GM19328 (cell line): ENCODE results near the gene TEKT4.
"Not testable (repeated sequence)": the region's sequence is repeated elsewhere in the genome, so short reads cannot be mapped to it uniquely, and the experiment has no call there.

Experiments used
- ATAC-seq: cut with Tn5 transposase; IDR thresholded peaks from one replicate; pipeline ENCODE4 v1.9.1; 2021; ENCODE audit warnings: mild to moderate bottlenecking, moderate library complexity; ENCODE audit not compliant: unreplicated experiment

Gene TEKT4

DNA sequence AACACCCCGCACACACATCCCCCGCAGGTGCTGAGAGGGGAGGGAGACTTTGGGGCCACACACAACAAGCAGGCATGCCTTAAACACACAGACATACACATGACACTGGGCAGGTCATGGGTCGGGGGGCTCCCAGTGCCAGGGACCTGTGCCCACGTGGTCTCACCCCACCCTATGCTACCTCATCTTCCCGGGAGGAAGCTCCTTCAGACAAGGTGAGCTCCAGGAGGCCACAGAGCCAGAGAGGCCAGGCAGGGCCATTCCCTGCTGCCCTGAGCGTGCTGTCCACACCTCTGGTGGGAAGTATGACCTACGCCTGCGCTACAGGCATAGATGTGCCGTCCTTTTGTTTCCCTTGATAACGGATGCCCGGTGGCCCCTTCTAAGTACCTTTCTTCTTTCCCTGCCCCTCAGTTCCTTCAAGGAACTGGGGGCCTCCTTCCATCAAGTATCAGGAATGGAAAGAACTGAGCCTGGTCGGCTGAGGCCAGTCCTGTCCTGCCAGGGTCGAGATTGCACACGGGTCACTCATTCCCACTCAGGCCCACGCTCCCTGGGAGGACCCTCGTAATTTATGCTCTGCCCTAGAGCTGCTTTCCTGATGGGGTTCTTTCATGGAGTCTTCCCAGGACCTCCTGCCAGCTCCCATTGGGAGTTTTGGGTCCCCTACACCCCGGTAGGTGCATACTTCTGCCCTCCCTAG is 4.7 kb downstream of the TEKT4 start:
- ATAC-seq, result no peak

DNA sequence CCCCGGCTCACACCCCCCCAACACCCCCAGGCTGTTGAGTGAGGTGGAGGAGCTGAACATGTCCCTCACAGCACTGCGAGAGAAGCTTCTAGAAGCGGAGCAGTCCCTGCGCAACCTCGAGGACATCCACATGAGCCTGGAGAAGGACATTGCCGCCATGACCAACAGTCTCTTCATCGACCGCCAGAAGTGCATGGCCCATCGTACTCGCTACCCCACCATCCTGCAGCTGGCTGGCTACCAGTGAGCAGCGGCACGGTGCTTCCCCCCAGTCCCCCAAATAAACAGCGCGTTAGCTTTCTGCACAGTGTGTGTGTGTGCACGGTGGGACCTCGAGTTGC is 5.3 kb downstream of the TEKT4 start:
- no peak for ATAC-seq

- ATAC-seq, result no peak
Observed at GRCh38 chr2:94877129-94877528, 5.9 kb downstream of the TEKT4 start.

- ATAC-seq, result not testable (repeated sequence)
Observed at GRCh38 chr2:94878575-94878974, 7.3 kb downstream of the TEKT4 start.

GRCh38 chr2:94879314-94879981 is 8.2 kb downstream of the TEKT4 start:
- ATAC-seq, result no peak

DNA sequence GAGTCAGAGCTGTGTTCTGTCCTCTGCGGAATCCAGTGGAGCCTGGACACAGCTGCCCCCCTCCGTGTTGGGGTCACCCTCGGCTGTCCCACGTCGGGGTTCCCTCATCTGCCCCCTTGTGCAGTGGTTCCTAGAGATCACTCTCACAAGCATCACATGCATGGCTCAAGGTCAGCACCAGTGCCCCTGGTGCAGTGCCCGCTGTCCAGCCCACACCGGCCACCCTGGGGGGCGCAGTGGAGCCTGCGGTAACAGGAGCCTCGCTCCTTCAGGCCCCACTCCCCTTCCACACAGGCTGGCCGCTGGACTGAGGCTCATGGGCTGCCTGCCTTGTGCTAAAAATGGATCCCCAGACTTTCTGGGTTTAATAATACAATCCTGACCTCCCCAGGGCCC is 8.8 kb downstream of the TEKT4 start:
- no peak for ATAC-seq

DNA sequence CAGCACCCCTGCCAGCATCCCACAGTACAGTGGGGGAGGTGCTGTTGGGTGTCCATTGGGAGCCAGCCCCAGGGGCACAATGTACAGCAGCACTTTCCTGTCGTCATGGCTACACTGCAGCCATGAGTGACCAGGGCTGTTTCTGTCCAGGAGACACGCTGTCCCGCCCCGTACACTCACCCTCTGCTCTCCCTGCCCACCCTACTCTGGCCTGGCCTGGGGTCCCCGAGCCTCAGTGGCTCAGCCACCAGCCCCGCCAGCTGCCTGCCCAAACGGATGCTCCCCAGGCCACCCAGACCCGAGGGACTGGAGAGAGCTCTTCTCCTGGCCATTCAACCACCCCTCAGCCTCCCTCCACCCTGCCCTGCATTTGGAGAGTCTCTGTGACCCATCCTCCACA is 9.3 kb downstream of the TEKT4 start:
- ATAC-seq, result no peak

DNA sequence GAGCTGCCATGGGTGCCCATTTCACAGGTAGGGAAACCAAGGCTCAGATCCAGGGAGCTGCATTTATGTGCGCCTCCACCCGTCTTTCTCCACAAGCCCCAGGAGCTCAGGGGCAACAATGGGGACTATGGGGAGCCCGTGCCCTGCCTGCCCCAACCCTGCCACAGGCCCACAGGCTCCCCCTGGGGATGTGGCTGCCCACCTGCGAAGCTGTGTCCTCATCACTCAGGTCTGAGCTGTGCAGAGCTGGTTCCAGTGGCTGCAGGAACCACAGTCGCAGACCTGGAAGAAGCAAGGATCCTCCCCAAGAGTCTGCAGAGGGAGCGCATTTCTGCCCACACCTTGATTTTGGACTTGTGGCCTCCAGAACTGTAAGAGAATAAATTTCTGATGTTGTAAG is 9.8 kb downstream of the TEKT4 start:
- ATAC-seq, result no peak

DNA sequence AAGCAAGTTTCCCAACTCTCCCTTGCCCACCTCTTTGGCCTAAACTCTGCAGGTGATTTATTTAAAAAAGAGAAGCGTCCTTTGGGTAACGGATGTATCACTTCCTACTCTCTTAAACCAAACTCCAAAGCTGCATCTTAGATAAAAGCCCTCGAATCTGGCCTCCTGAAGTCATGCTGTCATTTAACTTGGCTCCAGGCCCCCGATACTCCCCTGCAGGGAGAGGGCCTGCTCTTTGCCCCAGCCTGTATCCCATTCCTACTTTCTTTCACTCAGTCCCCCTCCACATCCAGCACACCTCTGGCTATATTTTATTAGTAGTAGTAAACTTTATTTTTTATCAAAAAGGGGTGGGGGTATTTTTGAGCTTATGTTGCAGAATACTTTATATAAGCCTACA is 19.0 kb downstream of the TEKT4 start:
- ATAC-seq, result no peak

DNA sequence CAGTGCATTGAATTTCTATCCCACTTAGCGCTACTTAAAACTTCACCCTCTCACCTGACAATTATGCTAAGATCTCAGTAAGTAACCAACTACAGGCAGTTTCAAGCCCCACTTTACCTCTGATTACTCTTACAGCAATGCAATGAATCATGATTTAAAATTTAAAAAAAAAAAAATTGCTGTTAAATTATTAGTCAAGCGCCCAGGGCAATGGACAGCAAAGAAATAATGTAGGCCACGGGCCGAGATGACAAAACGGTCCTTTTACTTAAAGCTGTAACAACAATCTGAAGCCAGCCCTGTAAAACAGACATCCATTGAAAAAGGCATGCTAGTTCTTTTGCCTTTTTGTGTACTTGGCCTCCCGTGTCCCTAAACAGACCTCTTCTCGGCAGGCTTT is 24.0 kb downstream of the TEKT4 start:
- not testable (repeated sequence) for ATAC-seq

DNA sequence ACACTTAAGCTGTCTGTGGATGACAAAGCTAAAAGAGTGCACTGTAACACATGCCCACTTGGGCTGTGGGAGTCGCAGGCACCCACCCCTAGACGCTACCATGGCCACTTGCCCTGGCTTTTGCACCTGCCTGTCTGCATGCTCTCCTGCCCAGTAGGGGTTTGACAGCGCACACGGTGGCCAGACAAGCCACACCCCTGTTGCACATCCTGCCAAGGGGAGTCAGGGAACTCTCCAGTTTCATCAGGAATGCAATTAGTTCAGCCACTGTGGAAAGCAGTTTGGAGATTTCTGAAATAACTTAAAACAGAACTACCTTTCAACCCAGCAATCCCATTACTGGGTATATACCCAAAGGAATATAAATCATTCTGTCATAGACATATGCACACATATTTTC is 35.7 kb downstream of the TEKT4 start:
- not testable (repeated sequence) for ATAC-seq

GRCh38 chr2:94923196-94923595 is 52.0 kb downstream of the TEKT4 start:
- ATAC-seq, result no peak

DNA sequence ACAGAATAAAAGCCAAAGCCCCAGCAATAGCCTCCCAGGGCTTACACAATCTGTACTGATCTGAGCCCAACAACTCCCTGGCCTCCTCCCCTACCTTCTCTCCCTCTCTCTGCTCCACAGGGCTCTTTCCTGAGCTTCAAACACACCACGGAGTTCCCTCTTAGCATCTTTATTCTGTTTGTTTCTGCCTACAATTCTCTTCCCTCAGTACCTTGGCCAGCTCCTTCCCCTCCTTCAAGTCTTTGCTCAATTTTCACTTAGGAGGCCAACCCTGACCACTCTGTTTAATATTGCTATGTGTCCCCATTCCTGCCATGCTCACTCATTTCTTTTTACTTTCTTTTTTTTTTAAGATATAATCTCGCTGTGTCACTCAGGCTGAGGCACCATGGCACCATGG is 53.8 kb downstream of the TEKT4 start:
- ATAC-seq, result not testable (repeated sequence)
